ENCODE measurements around the gene GRIP2. TPM values are rescaled to one million over a fixed set of nuclear protein-coding genes. Genes with fewer than 3 reads are reported as not detected.

GRIP2 gene
- total and polyA plus RNA-seq, 4 donors = 0.50 to 8.6 (median 1.9) TPM

- Histone ChIP-seq H3K27me3 (ENCODE audit: control insufficient read depth in 1 of 2, insufficient read depth in 2 of 2, low read length in 1 of 2) (no peaks in the 10 kb centered on the region), H3K9me3 (ENCODE audit: control insufficient read depth, low read length) (peaks cover 5% of the 10 kb centered on the region), H3K4me3 (ENCODE audit: low read length in 2 of 2) (no peak overlapping the region), H3K27ac (ENCODE audit: low read depth in 1 of 2, low read length in 2 of 2) (no peak overlapping the region), H3K36me3 (ENCODE audit: control insufficient read depth in 1 of 2, insufficient read depth in 2 of 2, low read length in 1 of 2) (no peaks in the 10 kb centered on the region), H3K4me1 (ENCODE audit: control insufficient read depth in 1 of 2, insufficient read depth in 2 of 2, low read length in 2 of 2) (no peaks in the 10 kb centered on the region)
- ATAC-seq (ENCODE audit: low FRiP score) = no peak
- intact Hi-C loops (cut with DNase I) = no loop called here
- DNase-seq = no peak
- 80 to 86% methylated on average over 16 of the region's 16 CpGs for WGBS, 2 donors
These were observed 34.2 kb downstream of the GRIP2 start for GRCh38 chr3:14505803-14506500.

DNA sequence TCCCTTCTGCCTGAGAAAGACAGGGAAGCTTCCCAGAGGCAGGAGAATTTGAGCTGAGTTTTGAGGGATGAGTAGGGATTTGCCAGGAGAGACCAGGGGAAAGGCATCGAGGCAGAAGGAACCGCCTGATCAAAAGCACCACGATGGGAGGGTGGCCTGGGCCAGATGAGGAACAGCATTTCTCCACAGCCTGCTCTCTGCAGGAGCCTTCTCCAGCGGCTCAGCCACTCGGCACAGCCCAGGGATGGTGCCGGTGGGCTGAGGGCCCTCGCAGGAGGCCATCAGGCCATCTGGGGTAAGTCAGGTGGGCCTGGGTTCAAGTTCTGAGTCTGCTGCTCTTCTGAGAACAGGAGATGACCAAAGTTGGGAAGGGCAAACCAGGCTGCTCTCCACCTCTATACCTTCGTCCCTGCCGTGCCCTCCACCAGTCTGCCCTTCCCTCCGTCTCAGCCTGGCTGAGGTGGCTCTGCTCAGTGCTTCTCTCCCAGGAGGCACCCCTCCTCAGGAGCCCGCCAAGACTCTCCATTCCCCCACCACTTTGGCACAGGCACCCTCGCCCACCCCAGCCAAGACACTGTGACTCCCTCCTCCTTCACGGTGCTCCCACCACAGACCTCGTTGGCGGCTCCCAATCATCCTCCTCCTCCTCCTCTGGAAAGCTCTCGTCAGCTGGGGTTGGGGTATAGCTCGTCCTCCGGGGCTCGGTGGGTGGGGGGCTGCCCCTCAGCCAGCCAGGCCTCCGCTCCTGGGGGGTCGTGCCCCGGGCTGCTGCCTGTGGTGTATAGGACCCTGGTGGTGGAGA is 34.9 kb downstream of the GRIP2 start:
- ATAC-seq (ENCODE audit: low FRiP score) (no peak), DNase-seq (no peak)
- Histone ChIP-seq H3K9me3 (ENCODE audit: control insufficient read depth, low read length) (peaks cover 5% of the 10 kb centered on the region), H3K4me1 (ENCODE audit: control insufficient read depth in 1 of 2, insufficient read depth in 2 of 2, low read length in 2 of 2) (no peaks in the 10 kb centered on the region), H3K4me3 (ENCODE audit: low read length in 2 of 2) (no peak overlapping the region), H3K27ac (ENCODE audit: low read depth in 1 of 2, low read length in 2 of 2) (no peak overlapping the region), H3K27me3 (ENCODE audit: control insufficient read depth in 1 of 2, insufficient read depth in 2 of 2, low read length in 1 of 2) (no peaks in the 10 kb centered on the region), H3K36me3 (ENCODE audit: control insufficient read depth in 1 of 2, insufficient read depth in 2 of 2, low read length in 1 of 2) (no peaks in the 10 kb centered on the region)
- WGBS, 2 donors = 81 to 86% methylated on average over 22 of the region's 22 CpGs
- intact Hi-C loops (cut with DNase I) = no loop called here

GRCh38 chr3:14503706-14504065 is 36.5 kb downstream of the GRIP2 start:
- intact Hi-C loops (cut with DNase I) = no loop called here
- H3K4me1 ChIP-seq (ENCODE audit: control insufficient read depth in 1 of 2, insufficient read depth in 2 of 2, low read length in 2 of 2) = no peaks in the 10 kb centered on the region
- H3K9me3 ChIP-seq (ENCODE audit: control insufficient read depth, low read length) = peaks cover 5% of the 10 kb centered on the region
- 93 to 94% methylated on average over 18 to 20 of the region's 20 CpGs for WGBS, 2 donors
- no peaks in the 10 kb centered on the region for H3K36me3 ChIP-seq (ENCODE audit: control insufficient read depth in 1 of 2, insufficient read depth in 2 of 2, low read length in 1 of 2)
- DNase-seq = peak in 1 of 2 donors; percentile 56
- H3K27me3 ChIP-seq (ENCODE audit: control insufficient read depth in 1 of 2, insufficient read depth in 2 of 2, low read length in 1 of 2) = no peaks in the 10 kb centered on the region
- no peak for ATAC-seq (ENCODE audit: low FRiP score)
- H3K4me3 ChIP-seq (ENCODE audit: low read length in 2 of 2) = no peak overlapping the region
- H3K27ac ChIP-seq (ENCODE audit: low read depth in 1 of 2, low read length in 2 of 2) = no peak overlapping the region

GRCh38 chr3:14503033-14503705 is 37.0 kb downstream of the GRIP2 start:
- H3K27ac ChIP-seq (ENCODE audit: low read depth in 1 of 2, low read length in 2 of 2) = no peak overlapping the region
- WGBS, 2 donors = 95% methylated on average over 12 of the region's 12 CpGs
- no peaks in the 10 kb centered on the region for H3K36me3 ChIP-seq (ENCODE audit: control insufficient read depth in 1 of 2, insufficient read depth in 2 of 2, low read length in 1 of 2)
- H3K4me1 ChIP-seq (ENCODE audit: control insufficient read depth in 1 of 2, insufficient read depth in 2 of 2, low read length in 2 of 2) = no peaks in the 10 kb centered on the region
- DNase-seq (peak in 1 of 2 donors; percentile 25), ATAC-seq (ENCODE audit: low FRiP score) (no peak)
- H3K27me3 ChIP-seq (ENCODE audit: control insufficient read depth in 1 of 2, insufficient read depth in 2 of 2, low read length in 1 of 2) = no peaks in the 10 kb centered on the region
- no peak overlapping the region for H3K4me3 ChIP-seq (ENCODE audit: low read length in 2 of 2)
- H3K9me3 ChIP-seq (ENCODE audit: control insufficient read depth, low read length) = peaks cover 5% of the 10 kb centered on the region
- intact Hi-C loops (cut with DNase I) = no loop called here

GRCh38 chr3:14502472-14502871 is 37.7 kb downstream of the GRIP2 start:
- intact Hi-C loops (cut with DNase I) = no loop called here
- ATAC-seq (ENCODE audit: low FRiP score) = no peak
- peaks cover 5% of the 10 kb centered on the region for H3K9me3 ChIP-seq (ENCODE audit: control insufficient read depth, low read length)
- no peak overlapping the region for H3K4me3 ChIP-seq (ENCODE audit: low read length in 2 of 2)
- H3K4me1 ChIP-seq (ENCODE audit: control insufficient read depth in 1 of 2, insufficient read depth in 2 of 2, low read length in 2 of 2) = no peaks in the 10 kb centered on the region
- DNase-seq = no peak
- H3K27ac ChIP-seq (ENCODE audit: low read depth in 1 of 2, low read length in 2 of 2) = no peak overlapping the region
- H3K36me3 ChIP-seq (ENCODE audit: control insufficient read depth in 1 of 2, insufficient read depth in 2 of 2, low read length in 1 of 2) = no peaks in the 10 kb centered on the region
- no peaks in the 10 kb centered on the region for H3K27me3 ChIP-seq (ENCODE audit: control insufficient read depth in 1 of 2, insufficient read depth in 2 of 2, low read length in 1 of 2)

GRCh38 chr3:14497321-14497720 is 42.8 kb downstream of the GRIP2 start:
- Histone ChIP-seq H3K4me3 (ENCODE audit: low read length in 2 of 2) (no peak overlapping the region), H3K9me3 (ENCODE audit: control insufficient read depth, low read length) (no peaks in the 10 kb centered on the region), H3K4me1 (ENCODE audit: control insufficient read depth in 1 of 2, insufficient read depth in 2 of 2, low read length in 2 of 2) (no peaks in the 10 kb centered on the region), H3K27ac (ENCODE audit: low read depth in 1 of 2, low read length in 2 of 2) (no peak overlapping the region), H3K27me3 (ENCODE audit: control insufficient read depth in 1 of 2, insufficient read depth in 2 of 2, low read length in 1 of 2) (no peaks in the 10 kb centered on the region), H3K36me3 (ENCODE audit: control insufficient read depth in 1 of 2, insufficient read depth in 2 of 2, low read length in 1 of 2) (no peaks in the 10 kb centered on the region)
- WGBS, 2 donors = 66 to 74% methylated on average over 10 of the region's 10 CpGs
- ATAC-seq (ENCODE audit: low FRiP score) = no peak
- intact Hi-C loops (cut with DNase I) = no loop called here
- peak in 1 of 2 donors; percentile 30 for DNase-seq

- no peaks in the 10 kb centered on the region for H3K9me3 ChIP-seq (ENCODE audit: control insufficient read depth, low read length)
- no peak for ATAC-seq (ENCODE audit: low FRiP score)
- no peaks in the 10 kb centered on the region for H3K4me1 ChIP-seq (ENCODE audit: control insufficient read depth in 1 of 2, insufficient read depth in 2 of 2, low read length in 2 of 2)
- intact Hi-C loops (cut with DNase I) = no loop called here
- peak in 1 of 2 donors; percentile 44 for DNase-seq
- no peaks in the 10 kb centered on the region for H3K27me3 ChIP-seq (ENCODE audit: control insufficient read depth in 1 of 2, insufficient read depth in 2 of 2, low read length in 1 of 2)
- no peaks in the 10 kb centered on the region for H3K36me3 ChIP-seq (ENCODE audit: control insufficient read depth in 1 of 2, insufficient read depth in 2 of 2, low read length in 1 of 2)
- WGBS, 2 donors = 94 to 96% methylated on average over 9 of the region's 9 CpGs
- no peak overlapping the region for H3K4me3 ChIP-seq (ENCODE audit: low read length in 2 of 2)
- no peak overlapping the region for H3K27ac ChIP-seq (ENCODE audit: low read depth in 1 of 2, low read length in 2 of 2)
These were observed 43.8 kb downstream of the GRIP2 start for GRCh38 chr3:14496351-14496750.

DNA sequence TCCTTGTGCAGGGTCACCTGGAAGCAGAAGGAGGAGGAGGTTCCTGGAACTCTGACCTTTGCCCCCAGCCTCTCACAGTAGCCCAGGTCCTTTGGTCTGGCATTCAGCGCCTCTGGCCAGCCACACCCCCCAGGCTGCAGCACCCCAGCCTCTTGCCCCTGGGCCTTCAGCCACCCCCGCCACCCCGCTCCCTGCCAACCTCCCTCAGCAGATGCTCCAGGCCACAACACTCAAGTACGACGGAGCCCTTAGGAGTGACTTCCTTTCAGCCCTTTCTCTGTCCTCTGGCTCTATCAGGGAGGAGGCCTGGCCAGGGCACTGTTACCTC is 45.2 kb downstream of the GRIP2 start:
- H3K4me1 ChIP-seq (ENCODE audit: control insufficient read depth in 1 of 2, insufficient read depth in 2 of 2, low read length in 2 of 2) = no peaks in the 10 kb centered on the region
- 89 to 91% methylated on average over 5 of the region's 5 CpGs for WGBS, 2 donors
- H3K9me3 ChIP-seq (ENCODE audit: control insufficient read depth, low read length) = no peaks in the 10 kb centered on the region
- ATAC-seq (ENCODE audit: low FRiP score) (no peak), DNase-seq (peak; percentile 35 to 51)
- H3K27ac ChIP-seq (ENCODE audit: low read depth in 1 of 2, low read length in 2 of 2) = no peak overlapping the region
- intact Hi-C loops (cut with DNase I) = no loop called here
- no peak overlapping the region for H3K4me3 ChIP-seq (ENCODE audit: low read length in 2 of 2)
- H3K36me3 ChIP-seq (ENCODE audit: control insufficient read depth in 1 of 2, insufficient read depth in 2 of 2, low read length in 1 of 2) = no peaks in the 10 kb centered on the region
- H3K27me3 ChIP-seq (ENCODE audit: control insufficient read depth in 1 of 2, insufficient read depth in 2 of 2, low read length in 1 of 2) = no peaks in the 10 kb centered on the region
